Measurements from ENCODE around the gene TMED5. TPM values are rescaled to one million over a fixed set of nuclear protein-coding genes. Genes with fewer than 3 reads are reported as not detected.
"Not testable (repeated sequence)": the region's sequence is repeated elsewhere in the genome, so short reads cannot be mapped to it uniquely, and the experiment has no call there.

The TMED5 gene
- total RNA-seq, 1 experiment from 2014 or later, result 32.6 TPM

DNA sequence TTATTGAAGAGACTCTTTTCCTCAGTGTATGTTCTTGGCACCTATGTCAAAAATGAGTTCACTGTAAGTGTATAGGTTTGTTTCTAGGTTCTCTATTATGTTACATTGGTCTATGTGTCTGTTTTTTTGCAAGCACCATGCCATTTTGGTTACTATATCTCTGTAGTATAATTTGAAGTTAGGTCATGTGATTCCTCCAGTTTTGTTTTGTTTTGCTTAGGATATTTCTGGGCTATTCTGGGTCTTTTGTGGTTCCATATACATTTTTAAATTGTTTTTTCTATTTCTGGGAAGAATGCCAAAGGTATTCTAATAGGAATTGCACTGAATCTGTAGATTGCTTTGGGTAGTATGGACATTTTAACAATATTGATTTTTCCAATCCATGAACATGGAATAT is 13.2 kb downstream of the TMED5 start:
- Histone ChIP-seq H3K4me1 (ENCODE audit: control insufficient read depth in 1 of 2, insufficient read depth in 2 of 2, low read length in 2 of 2) (no peaks in the 10 kb centered on the region), H3K79me2 (ENCODE audit: insufficient read depth, low read length) (peaks cover 93% of the 10 kb centered on the region), H2AFZ (ENCODE audit: low read depth, low read length, poor library complexity, severe bottlenecking) (no peak overlapping the region), H3K4me2 (ENCODE audit: low read length) (no peak overlapping the region), H3K9me3 (ENCODE audit: control insufficient read depth in 1 of 2, insufficient read depth in 1 of 2, low read depth in 1 of 2, low read length in 2 of 2) (no peaks in the 10 kb centered on the region), H3K27me3 (ENCODE audit: insufficient read depth, low read length) (no peaks in the 10 kb centered on the region), H4K20me1 (ENCODE audit: insufficient read depth) (no peaks in the 10 kb centered on the region), H3K36me3 (ENCODE audit: control insufficient read depth in 1 of 2, insufficient read depth in 2 of 2, low read length in 2 of 2) (peaks cover 0 to 8% of the 10 kb centered on the region in 2 experiments; a peak in 2 of 4 replicates), H3K9me2 (ENCODE audit: insufficient read depth) (no peaks in the 10 kb centered on the region), H3K9ac (ENCODE audit: low read length) (no peak overlapping the region), H3K4me3 (replicated peaks in 1 of 2; ENCODE audit: low read depth in 1 of 2, low read length in 2 of 2) (no peak overlapping the region), H3K27ac (ENCODE audit: low read depth, low read length) (no peak overlapping the region)
- ChIA-PET CTCF (no interaction called here), RAD21 (ENCODE audit: low non-redundant PET in 1 of 2, low total read pairs in 2 of 2, uncharacterized antibody in 2 of 2, unreplicated experiment in 2 of 2) (no interaction called here), POLR2A (no interaction called here)
- TF ChIP-seq RAD21 (IDR thresholded peaks at IDR 0.05; ENCODE audit: low read depth) (no peak), ZNF274 (IDR thresholded peaks at IDR 0.05; ENCODE audit: low read depth, low read length) (no peak), CBX3 (IDR thresholded peaks at IDR 0.05; ENCODE audit: low read depth) (no peak), TCF7L2 (IDR thresholded peaks at IDR 0.05; ENCODE audit: borderline replicate concordance, extremely low read depth, insufficient read depth, insufficient read length) (no peak)
- DNase-seq (ENCODE audit: low read depth, low spot score) (no peak), ATAC-seq (no peak)
- intact Hi-C loops (cut with micrococcal nuclease), result no loop called here
- no TSS peak for BruUV-seq (replicated peaks)

DNA sequence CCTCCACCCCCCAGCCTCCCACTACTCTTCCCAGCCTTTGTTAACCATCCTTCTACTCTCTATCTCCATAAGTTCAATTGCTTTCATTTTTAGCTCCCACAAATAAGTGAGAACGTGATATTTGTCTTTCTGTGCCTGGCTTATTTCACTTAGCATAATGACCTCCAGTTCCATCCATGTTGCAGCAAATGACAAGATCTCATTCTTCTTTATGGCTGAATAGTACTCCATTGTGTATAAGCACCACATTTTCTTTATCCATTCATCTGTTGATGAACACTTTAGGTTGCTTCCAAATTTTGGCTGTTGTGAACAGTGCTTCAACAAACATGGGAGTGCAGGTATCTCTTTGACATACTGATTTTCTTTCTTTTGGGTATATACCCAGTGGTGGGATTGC is 14.3 kb downstream of the TMED5 start:
- H3K27ac ChIP-seq (ENCODE audit: low read depth, low read length); H3K27me3 ChIP-seq (ENCODE audit: insufficient read depth, low read length); H4K20me1 ChIP-seq (ENCODE audit: insufficient read depth); H3K9me2 ChIP-seq (ENCODE audit: insufficient read depth); DNase-seq (ENCODE audit: low read depth, low spot score); RAD21 ChIA-PET (ENCODE audit: low non-redundant PET in 1 of 2, low total read pairs in 2 of 2, uncharacterized antibody in 2 of 2, unreplicated experiment in 2 of 2); ATAC-seq; intact Hi-C loops (cut with micrococcal nuclease); H3K36me3 ChIP-seq (ENCODE audit: control insufficient read depth in 1 of 2, insufficient read depth in 2 of 2, low read length in 2 of 2); H3K9me3 ChIP-seq (ENCODE audit: control insufficient read depth in 1 of 2, insufficient read depth in 1 of 2, low read depth in 1 of 2, low read length in 2 of 2); H3K4me3 ChIP-seq (replicated peaks in 1 of 2; ENCODE audit: low read depth in 1 of 2, low read length in 2 of 2); BruUV-seq (replicated peaks); POLR2A ChIA-PET; H2AFZ ChIP-seq (ENCODE audit: low read depth, low read length, poor library complexity, severe bottlenecking); H3K9ac ChIP-seq (ENCODE audit: low read length); CTCF ChIA-PET; H3K4me1 ChIP-seq (ENCODE audit: control insufficient read depth in 1 of 2, insufficient read depth in 2 of 2, low read length in 2 of 2); H3K4me2 ChIP-seq (ENCODE audit: low read length): not testable (repeated sequence)
- peaks cover 94% of the 10 kb centered on the region for H3K79me2 ChIP-seq (ENCODE audit: insufficient read depth, low read length)

All from HCT116 (cell line).